AG09309 (cell line): ENCODE data around the gene PTPRT.
"Not testable (repeated sequence)": the region's sequence is repeated elsewhere in the genome, so short reads cannot be mapped to it uniquely, and the experiment has no call there.

Source experiments
- DNase-seq: peaks from one replicate; pipeline ENCODE4 v3.0.0-alpha.2; 2010; ENCODE audit warnings: low read depth
- H3K4me3 ChIP-seq: 2 replicates; pipeline ENCODE4 v1.5.1; 2011; ENCODE audit warnings: mild to moderate bottlenecking, low read depth, low read length, moderate library complexity; ENCODE audit not compliant: control insufficient read depth
- TF ChIP-seq, protein P1 (sequence below): IDR thresholded peaks from 2 replicates; pipeline ENCODE4 v1.5.1; 2011; ENCODE audit warnings: mild to moderate bottlenecking, low read depth, low read length, inconsistent platforms; ENCODE audit not compliant: insufficient read depth, control insufficient read depth; ENCODE audit errors: missing control alignments

PTPRT gene

DNA sequence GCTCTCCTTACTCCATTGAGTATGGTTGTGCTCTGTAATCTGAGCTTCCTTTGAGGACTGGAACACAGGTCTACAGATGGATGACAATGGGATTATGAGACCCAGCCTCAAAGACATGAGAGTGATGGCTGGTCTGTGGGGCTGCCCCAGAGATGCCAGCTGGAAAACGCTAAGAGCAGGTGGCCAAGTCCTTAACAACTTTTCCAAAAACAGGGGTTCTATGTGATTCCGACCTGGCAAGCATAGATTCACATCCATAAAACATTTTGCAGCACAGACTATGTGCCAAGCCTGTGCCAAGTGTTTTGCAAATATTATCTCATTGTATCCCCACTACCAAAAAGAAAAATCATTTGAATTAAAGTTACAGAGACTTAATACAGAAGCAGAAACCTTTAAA, 270.4 kb downstream of the PTPRT start:
- no peak for DNase-seq
- TF ChIP-seq, protein P1, sequence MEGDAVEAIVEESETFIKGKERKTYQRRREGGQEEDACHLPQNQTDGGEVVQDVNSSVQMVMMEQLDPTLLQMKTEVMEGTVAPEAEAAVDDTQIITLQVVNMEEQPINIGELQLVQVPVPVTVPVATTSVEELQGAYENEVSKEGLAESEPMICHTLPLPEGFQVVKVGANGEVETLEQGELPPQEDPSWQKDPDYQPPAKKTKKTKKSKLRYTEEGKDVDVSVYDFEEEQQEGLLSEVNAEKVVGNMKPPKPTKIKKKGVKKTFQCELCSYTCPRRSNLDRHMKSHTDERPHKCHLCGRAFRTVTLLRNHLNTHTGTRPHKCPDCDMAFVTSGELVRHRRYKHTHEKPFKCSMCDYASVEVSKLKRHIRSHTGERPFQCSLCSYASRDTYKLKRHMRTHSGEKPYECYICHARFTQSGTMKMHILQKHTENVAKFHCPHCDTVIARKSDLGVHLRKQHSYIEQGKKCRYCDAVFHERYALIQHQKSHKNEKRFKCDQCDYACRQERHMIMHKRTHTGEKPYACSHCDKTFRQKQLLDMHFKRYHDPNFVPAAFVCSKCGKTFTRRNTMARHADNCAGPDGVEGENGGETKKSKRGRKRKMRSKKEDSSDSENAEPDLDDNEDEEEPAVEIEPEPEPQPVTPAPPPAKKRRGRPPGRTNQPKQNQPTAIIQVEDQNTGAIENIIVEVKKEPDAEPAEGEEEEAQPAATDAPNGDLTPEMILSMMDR, result no peak
- H3K4me3 ChIP-seq, result no peak overlapping the region

DNA sequence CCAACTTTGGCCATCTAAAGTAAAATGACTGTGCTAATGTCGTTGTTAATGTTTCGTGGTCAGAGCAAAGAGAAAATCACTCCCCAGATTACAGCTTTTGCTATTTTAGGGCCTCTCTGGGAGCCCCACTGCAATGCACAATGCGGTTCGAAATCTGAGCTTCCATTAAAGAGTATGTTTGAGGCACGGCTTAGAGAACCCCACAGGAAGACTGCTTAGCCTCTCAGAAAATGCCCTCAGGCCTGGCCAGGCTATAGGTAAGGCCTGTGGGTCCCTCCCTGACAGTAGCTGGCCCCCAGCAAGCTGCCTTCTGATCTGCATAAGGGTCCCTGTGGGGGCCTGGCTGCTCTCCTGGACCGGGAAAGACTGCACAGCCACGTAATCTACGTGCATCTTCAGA, 274.6 kb downstream of the PTPRT start:
- DNase-seq, result no peak
- H3K4me3 ChIP-seq, result no peak overlapping the region
- TF ChIP-seq, protein P1, result no peak

DNA sequence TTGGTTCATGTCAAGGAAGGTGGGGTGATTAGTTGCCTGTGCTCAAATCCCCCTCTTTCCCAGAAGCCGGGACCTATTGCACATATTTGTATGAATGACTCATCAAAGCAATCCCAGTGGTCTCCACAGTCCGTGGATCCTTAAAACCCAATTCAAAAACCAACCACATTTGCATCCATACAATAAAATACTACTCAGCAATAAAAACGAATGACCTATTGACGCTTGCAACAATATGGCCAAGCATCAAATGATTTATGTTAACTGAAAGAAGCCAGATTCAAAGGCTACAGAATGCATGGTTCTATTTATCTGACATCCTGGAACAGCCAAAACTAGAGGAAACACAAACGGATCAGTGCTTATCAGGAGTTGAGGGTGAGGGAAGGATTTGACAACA, 275.4 kb downstream of the PTPRT start:
- no peak for DNase-seq

DNA sequence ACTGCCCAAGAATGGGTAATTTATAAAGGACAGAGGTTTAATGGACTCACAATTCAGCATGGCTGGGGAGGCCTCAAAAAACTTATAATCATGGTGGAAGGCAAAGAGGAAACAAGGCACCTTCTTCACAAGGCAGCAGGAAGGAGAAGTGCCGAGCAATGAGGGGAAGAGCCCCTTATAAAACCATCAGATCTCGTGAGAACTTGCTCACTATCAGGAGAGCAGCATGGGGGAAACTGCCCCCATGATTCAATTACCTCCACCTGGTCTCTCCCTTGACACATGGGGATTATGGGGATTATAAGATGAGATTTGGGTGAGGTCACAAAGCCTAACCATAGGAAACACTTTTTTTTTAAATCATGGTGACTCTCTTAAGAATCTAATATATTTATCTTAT, 278.9 kb downstream of the PTPRT start:
- H3K4me3 ChIP-seq, DNase-seq: not testable (repeated sequence)

More for the DNA sequence above, 275.4 kb downstream of the PTPRT start:
- no peak overlapping the region for H3K4me3 ChIP-seq
- TF ChIP-seq, protein P1, result no peak

DNA sequence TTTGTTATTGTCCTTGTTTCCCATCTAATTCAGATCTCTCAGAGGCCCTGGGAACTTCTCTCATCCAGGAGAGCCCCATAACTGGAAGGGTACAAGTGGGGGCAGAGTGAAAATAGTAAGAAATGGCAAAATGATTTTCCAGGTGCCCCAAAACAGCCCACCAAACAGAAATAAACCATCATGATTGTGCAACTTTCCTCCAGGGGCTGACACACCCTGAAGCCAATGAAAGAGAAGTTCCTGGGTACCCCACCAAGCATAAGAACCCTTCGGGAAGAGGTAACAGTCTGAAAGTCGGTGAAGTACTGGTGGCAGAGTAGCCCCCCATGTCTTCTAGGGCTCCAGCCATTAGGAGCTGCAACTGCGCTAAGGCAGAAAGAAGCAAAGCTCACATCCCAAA, 282.0 kb downstream of the PTPRT start:
- TF ChIP-seq, protein P1, result no peak
- H3K4me3 ChIP-seq, result no peak overlapping the region
- DNase-seq, result no peak

DNA sequence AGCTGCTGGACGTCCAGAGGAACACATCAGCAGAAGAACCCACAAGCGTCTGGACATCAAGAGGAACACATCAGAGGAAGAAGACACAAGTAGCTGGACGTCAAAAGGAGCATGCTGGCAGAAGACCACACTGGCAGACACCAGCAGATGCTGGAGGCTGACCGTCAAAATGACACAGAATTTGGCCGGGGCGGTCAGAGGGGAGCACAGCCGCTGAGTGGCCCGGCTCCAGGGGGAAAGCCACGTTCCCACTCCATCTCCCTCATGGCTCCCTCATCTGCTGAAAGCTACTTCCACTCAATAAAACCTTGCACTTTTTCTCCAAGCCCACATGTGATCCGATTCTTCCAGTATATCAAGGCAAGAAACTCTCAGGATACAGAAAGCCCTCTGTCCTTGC, 283.6 kb downstream of the PTPRT start:
- no peak for DNase-seq
- TF ChIP-seq, protein P1, result no peak
- H3K4me3 ChIP-seq, result no peak overlapping the region

DNA sequence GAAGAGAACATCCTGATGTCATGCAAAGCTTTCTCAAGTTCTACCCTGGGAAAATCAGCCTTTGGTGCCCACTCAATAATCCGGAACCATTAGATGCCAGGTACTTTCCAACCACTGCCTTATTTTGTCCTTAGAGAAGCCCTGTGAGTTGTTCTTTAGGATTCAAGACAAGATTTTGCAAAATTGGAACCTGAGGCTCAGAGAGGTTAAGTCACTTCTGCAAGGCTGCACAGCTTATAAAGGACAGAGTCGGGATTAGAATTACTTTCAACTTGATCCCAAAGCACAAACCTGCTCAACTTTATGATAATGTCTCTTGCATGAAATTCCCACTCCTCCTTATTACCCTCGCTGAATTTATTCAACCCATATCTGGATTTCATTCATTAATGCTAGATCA, 287.2 kb downstream of the PTPRT start:
- no peak for DNase-seq
- no peak overlapping the region for H3K4me3 ChIP-seq
- TF ChIP-seq, protein P1, result no peak
